ENCODE data around the gene SHISA5. TPM values are rescaled to one million over a fixed set of nuclear protein-coding genes. Genes with fewer than 3 reads are reported as not detected.
"Not testable (repeated sequence)": the region's sequence is repeated elsewhere in the genome, so short reads cannot be mapped to it uniquely, and the experiment has no call there.

The SHISA5 gene
- total RNA-seq, 4 donors from 2014 or later, result 17.0 to 31.6 (median 23.4) TPM

- no peak for DNase-seq
- intact Hi-C loops (cut with DNase I; ENCODE audit: low total_unique reads) (no loop called here), in situ Hi-C loops (cut with MboI; ENCODE audit: low sequenced_read_pairs in 4 of 4) (no loop called here)
- H3K27me3 ChIP-seq, result no peaks in the 10 kb centered on the region
- no peaks in the 10 kb centered on the region for H3K36me3 ChIP-seq
- peaks cover 14 to 17% of the 10 kb centered on the region in 2 donors for H3K4me1 ChIP-seq
- no peak for TF ChIP-seq POLR2A (IDR thresholded peaks at IDR 0.05)
- TF ChIP-seq CTCF (IDR thresholded peaks at IDR 0.05 in 4 of 5, conservative IDR thresholded peaks at IDR 0.05 in 1 of 5), result no peak
- no peak overlapping the region for H3K4me3 ChIP-seq
- no peak for ATAC-seq
- H3K9me3 ChIP-seq, result no peaks in the 10 kb centered on the region
- no peak overlapping the region for H3K27ac ChIP-seq
Measured at GRCh38 chr3:48476426-48477053, 27.4 kb downstream of the SHISA5 start.

GRCh38 chr3:48475188-48475587, 28.8 kb downstream of the SHISA5 start:
- Histone ChIP-seq H3K4me3 (no peak overlapping the region), H3K9me3 (no peaks in the 10 kb centered on the region), H3K27ac (no peak overlapping the region), H3K36me3 (no peaks in the 10 kb centered on the region), H3K4me1 (peaks cover 17 to 21% of the 10 kb centered on the region in 2 donors), H3K27me3 (no peaks in the 10 kb centered on the region)
- no peak for TF ChIP-seq CTCF (IDR thresholded peaks at IDR 0.05 in 4 of 5, conservative IDR thresholded peaks at IDR 0.05 in 1 of 5)
- TF ChIP-seq POLR2A (IDR thresholded peaks at IDR 0.05), result no peak
- intact Hi-C loops (cut with DNase I; ENCODE audit: low total_unique reads) (no loop called here), in situ Hi-C loops (cut with MboI; ENCODE audit: low sequenced_read_pairs in 4 of 4) (no loop called here)
- ATAC-seq, result no peak
- DNase-seq, result no peak

GRCh38 chr3:48474619-48475018, 29.4 kb downstream of the SHISA5 start:
- no peaks in the 10 kb centered on the region for H3K27me3 ChIP-seq
- ATAC-seq (no peak), DNase-seq (no peak)
- no peaks in the 10 kb centered on the region for H3K9me3 ChIP-seq
- in situ Hi-C loops (cut with MboI; ENCODE audit: low sequenced_read_pairs in 4 of 4) (no loop called here), intact Hi-C loops (cut with DNase I; ENCODE audit: low total_unique reads) (no loop called here)
- H3K36me3 ChIP-seq, result no peaks in the 10 kb centered on the region
- no peak overlapping the region for H3K4me3 ChIP-seq
- H3K27ac ChIP-seq, result no peak overlapping the region
- TF ChIP-seq CTCF (IDR thresholded peaks at IDR 0.05 in 4 of 5, conservative IDR thresholded peaks at IDR 0.05 in 1 of 5), result no peak
- no peak for TF ChIP-seq POLR2A (IDR thresholded peaks at IDR 0.05)
- H3K4me1 ChIP-seq, result peaks cover 21 to 24% of the 10 kb centered on the region in 2 donors

DNA sequence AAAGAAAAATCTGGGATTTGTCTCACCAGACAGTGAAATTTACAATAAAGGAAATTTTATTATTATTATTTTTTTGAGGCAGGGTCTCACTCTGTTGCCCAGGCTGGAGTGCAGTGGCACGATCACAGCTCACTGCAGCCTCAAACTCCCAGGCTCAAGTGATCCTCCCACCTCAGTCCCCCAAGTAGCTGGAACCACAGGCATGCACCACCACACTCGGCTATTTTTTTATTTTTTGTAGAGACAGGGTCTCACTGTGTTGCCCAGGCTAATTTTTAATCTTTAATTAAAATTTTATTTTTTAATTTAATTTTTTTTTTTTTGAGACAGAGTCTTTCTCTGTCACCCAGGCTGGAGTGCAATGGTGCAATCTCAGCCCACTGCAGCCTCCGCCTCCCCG, 29.9 kb downstream of the SHISA5 start:
- ATAC-seq; H3K9me3 ChIP-seq; DNase-seq; in situ Hi-C loops (cut with MboI; ENCODE audit: low sequenced_read_pairs in 4 of 4); intact Hi-C loops (cut with DNase I; ENCODE audit: low total_unique reads); H3K36me3 ChIP-seq; H3K4me3 ChIP-seq; H3K27me3 ChIP-seq: not testable (repeated sequence)
- peaks cover 22 to 24% of the 10 kb centered on the region in 2 donors for H3K4me1 ChIP-seq
- H3K27ac ChIP-seq, result peak overlapping the region; percentile 87 to 100 (median 90)

- in situ Hi-C loops (cut with MboI; ENCODE audit: low sequenced_read_pairs in 4 of 4), result no loop called here
- H3K27me3 ChIP-seq, result no peaks in the 10 kb centered on the region
- peak overlapping the region; percentile 87 to 100 (median 90) for H3K27ac ChIP-seq
- no peak for ATAC-seq
- peaks cover 0 to 4% of the 10 kb centered on the region in 2 donors for H3K36me3 ChIP-seq
- TF ChIP-seq POLR2A (IDR thresholded peaks at IDR 0.05) (no peak), CTCF (IDR thresholded peaks at IDR 0.05 in 4 of 5, conservative IDR thresholded peaks at IDR 0.05 in 1 of 5) (no peak)
- H3K4me3 ChIP-seq, result no peak overlapping the region
- no peaks in the 10 kb centered on the region for H3K9me3 ChIP-seq
- intact Hi-C loops (cut with DNase I; ENCODE audit: low total_unique reads), result no loop called here
- peaks cover 25 to 26% of the 10 kb centered on the region in 2 donors for H3K4me1 ChIP-seq
- DNase-seq, result no peak
Measured at GRCh38 chr3:48473617-48473952, 30.4 kb downstream of the SHISA5 start.

All from gastrocnemius medialis (tissue), 4 donors.